GM10266 (cell line): ENCODE results near the gene MUC3A.

ENCODE experiments used
- DNase-seq: peaks from one replicate; pipeline ENCODE4 v3.0.0; 2012; ENCODE audit errors: extremely low spot score
- CTCF ChIP-seq: IDR thresholded peaks from 2 replicates; pipeline ENCODE4 v1.5.1; 2012; ENCODE audit warnings: mild to moderate bottlenecking, low read depth; ENCODE audit not compliant: control insufficient read depth, insufficient read depth; ENCODE audit errors: missing control alignments

MUC3A gene

GRCh38 chr7:100942045-100942774 lies 7.1 kb upstream of the MUC3A start:
- no peak for TF ChIP-seq CTCF
- no peak for DNase-seq

GRCh38 chr7:100943693-100944092 lies 5.6 kb upstream of the MUC3A start:
- TF ChIP-seq CTCF: no peak
- no peak for DNase-seq

- DNase-seq: no peak
- TF ChIP-seq CTCF: no peak
These were observed 5.2 kb upstream of the MUC3A start for GRCh38 chr7:100944138-100944537.

- no peak for TF ChIP-seq CTCF
- no peak for DNase-seq
These were observed 3.2 kb upstream of the MUC3A start for GRCh38 chr7:100946111-100946510.

GRCh38 chr7:100946766-100947365 lies 2.5 kb upstream of the MUC3A start:
- TF ChIP-seq CTCF: no peak
- DNase-seq: no peak

GRCh38 chr7:100947792-100948191 lies 1.5 kb upstream of the MUC3A start:
- no peak for TF ChIP-seq CTCF
- no peak for DNase-seq

GRCh38 chr7:100949933-100950443 lies 654 bp downstream of the MUC3A start:
- TF ChIP-seq CTCF: no peak

More at GRCh38 chr7:100949933-100950443, 654 bp downstream of the MUC3A start:
- no peak for DNase-seq
